Stimulated activated effector memory CD8-positive, alpha-beta T cell treated with anti-CD3 and anti-CD28 coated beads, Interleukin-12 subunit alpha, Interleukin-12 subunit beta, amount 100 ng/mL, for 72 hours (primary cell): ENCODE measurements around the gene BBX.

Experiments used
- ATAC-seq: fragments of 150-1000 bp; cut with Tn5 transposase; 2 replicates; pipeline ENCODE4 v1.10.0; 2021
- DNase-seq, 2 donors: peaks; one replicate each; pipeline ENCODE4 v3.0.0; 2021 to 2022; ENCODE audit warnings: low spot score in 2 of 2
- H3K27ac Mint-ChIP-seq: one replicate; pipeline ENCODE4 v1.8.0; 2022; ENCODE audit warnings: mild to moderate bottlenecking, mixed read lengths
- H3K36me3 Mint-ChIP-seq: one replicate; pipeline ENCODE4 v1.8.0; 2022; ENCODE audit warnings: mild to moderate bottlenecking, mixed read lengths
- H3K4me1 Mint-ChIP-seq: one replicate; pipeline ENCODE4 v1.8.0; 2022; ENCODE audit warnings: mixed read lengths
- H3K4me3 Mint-ChIP-seq: one replicate; pipeline ENCODE4 v1.8.0; 2022; ENCODE audit warnings: mild to moderate bottlenecking, mixed read lengths
- H3K9me3 Mint-ChIP-seq: one replicate; pipeline ENCODE4 v1.8.0; 2022; ENCODE audit warnings: mixed read lengths

Gene BBX

GRCh38 chr3:107522510-107523288 lies at the start of gene BBX:
TSS of gene BBX (plus strand) at chr3:107522962. CDS start at chr3:107710461, 187,499 bp downstream.
- ATAC-seq (peak; percentile 96), DNase-seq (peak; percentile 90 to 99)
- Mint-ChIP-seq H3K27ac (peak within 1 kb of the TSS; percentile 69), H3K36me3 (peaks cover 22% of the 10 kb centered on the region), H3K4me1 (peaks cover 19% of the 10 kb centered on the region), H3K4me3 (peak within 1 kb of the TSS; percentile 99), H3K9me3 (no peaks in the 10 kb centered on the region)

GRCh38 chr3:107476462-107476861 lies 46.3 kb upstream of the BBX start:
- H3K9me3 Mint-ChIP-seq: peaks cover 4% of the 10 kb centered on the region
- H3K36me3 Mint-ChIP-seq: no peaks in the 10 kb centered on the region
- DNase-seq (no peak), ATAC-seq (no peak)
- no peak overlapping the region for H3K27ac Mint-ChIP-seq
- H3K4me3 Mint-ChIP-seq: no peak overlapping the region
- no peaks in the 10 kb centered on the region for H3K4me1 Mint-ChIP-seq

- H3K36me3 Mint-ChIP-seq: no peaks in the 10 kb centered on the region
- no peak overlapping the region for H3K27ac Mint-ChIP-seq
- DNase-seq (no peak), ATAC-seq (peak; percentile 87)
- H3K9me3 Mint-ChIP-seq: no peaks in the 10 kb centered on the region
- no peaks in the 10 kb centered on the region for H3K4me1 Mint-ChIP-seq
- H3K4me3 Mint-ChIP-seq: no peak overlapping the region
Measured at GRCh38 chr3:107487490-107487889, 35.3 kb upstream of the BBX start.

DNA sequence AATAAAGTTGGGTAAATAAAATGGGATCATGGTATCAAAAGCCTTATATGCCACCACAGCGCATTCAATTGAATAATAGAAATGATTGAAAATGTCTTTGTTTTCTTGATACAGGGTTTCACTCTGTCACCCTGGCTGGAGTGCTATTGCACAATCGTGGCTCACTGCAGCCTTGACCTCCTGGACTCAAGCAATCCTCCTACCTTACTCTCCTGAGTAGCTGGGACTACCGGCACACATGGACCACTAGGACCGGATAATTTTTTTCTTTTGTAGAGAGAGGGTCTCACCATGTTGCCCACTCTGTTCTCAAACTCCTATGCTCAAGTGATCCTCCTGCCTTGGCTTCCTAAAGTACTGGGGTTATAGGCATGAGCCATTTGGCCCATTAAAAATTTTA lies 33.8 kb upstream of the BBX start:
- Mint-ChIP-seq H3K36me3 (no peaks in the 10 kb centered on the region), H3K27ac (no peak overlapping the region), H3K4me1 (no peaks in the 10 kb centered on the region), H3K4me3 (no peak overlapping the region), H3K9me3 (no peaks in the 10 kb centered on the region)
- ATAC-seq (no peak), DNase-seq (no peak)

GRCh38 chr3:107493134-107493533 lies 29.6 kb upstream of the BBX start:
- Mint-ChIP-seq H3K9me3 (no peaks in the 10 kb centered on the region), H3K4me1 (no peaks in the 10 kb centered on the region), H3K27ac (no peak overlapping the region), H3K4me3 (no peak overlapping the region), H3K36me3 (no peaks in the 10 kb centered on the region)
- DNase-seq (no peak), ATAC-seq (no peak)

- no peak overlapping the region for H3K27ac Mint-ChIP-seq
- no peaks in the 10 kb centered on the region for H3K36me3 Mint-ChIP-seq
- no peak for DNase-seq
- no peak overlapping the region for H3K4me3 Mint-ChIP-seq
- ATAC-seq: no peak
- H3K4me1 Mint-ChIP-seq: no peaks in the 10 kb centered on the region
- H3K9me3 Mint-ChIP-seq: no peaks in the 10 kb centered on the region
Measured at GRCh38 chr3:107496855-107497254, 25.9 kb upstream of the BBX start.

DNA sequence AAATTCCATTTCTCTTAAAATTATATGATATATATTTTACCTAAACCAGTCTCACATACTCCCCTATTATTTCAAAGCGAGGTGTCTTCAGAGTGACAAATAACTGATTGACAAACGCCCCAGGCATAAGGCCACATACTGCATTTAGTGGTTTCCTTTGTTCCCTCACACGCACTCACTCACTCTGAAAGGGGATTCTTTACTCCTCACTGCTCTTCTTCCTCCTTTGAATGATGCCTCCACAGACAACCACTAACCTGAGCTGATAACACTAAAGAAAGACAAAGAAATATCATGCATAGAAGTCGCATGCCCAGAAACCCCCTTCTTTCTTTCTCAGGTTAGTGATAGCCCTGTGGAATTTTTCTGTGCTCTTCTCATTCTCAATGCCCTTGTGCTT lies 24.1 kb upstream of the BBX start:
- no peaks in the 10 kb centered on the region for H3K4me1 Mint-ChIP-seq
- DNase-seq (no peak), ATAC-seq (no peak)
- H3K4me3 Mint-ChIP-seq: no peak overlapping the region
- no peak overlapping the region for H3K27ac Mint-ChIP-seq
- H3K36me3 Mint-ChIP-seq: no peaks in the 10 kb centered on the region
- no peaks in the 10 kb centered on the region for H3K9me3 Mint-ChIP-seq

GRCh38 chr3:107506458-107506857 lies 16.3 kb upstream of the BBX start:
- Mint-ChIP-seq H3K36me3 (no peaks in the 10 kb centered on the region), H3K27ac (no peak overlapping the region)
- ATAC-seq: no peak

GRCh38 chr3:107508331-107508730 lies 14.4 kb upstream of the BBX start:
- DNase-seq (no peak), ATAC-seq (no peak)
- no peaks in the 10 kb centered on the region for H3K9me3 Mint-ChIP-seq
- H3K4me1 Mint-ChIP-seq: no peaks in the 10 kb centered on the region
- no peak overlapping the region for H3K4me3 Mint-ChIP-seq
- no peak overlapping the region for H3K27ac Mint-ChIP-seq
- H3K36me3 Mint-ChIP-seq: no peaks in the 10 kb centered on the region

More at GRCh38 chr3:107506458-107506857, 16.3 kb upstream of the BBX start:
- no peak for DNase-seq
- Mint-ChIP-seq H3K4me1 (no peaks in the 10 kb centered on the region), H3K4me3 (no peak overlapping the region), H3K9me3 (no peaks in the 10 kb centered on the region)

GRCh38 chr3:107512108-107512507 lies 10.7 kb upstream of the BBX start:
- H3K4me3 Mint-ChIP-seq: no peak overlapping the region
- H3K9me3 Mint-ChIP-seq: no peaks in the 10 kb centered on the region
- H3K4me1 Mint-ChIP-seq: no peaks in the 10 kb centered on the region
- H3K36me3 Mint-ChIP-seq: no peaks in the 10 kb centered on the region
- ATAC-seq: no peak
- DNase-seq: no peak
- no peak overlapping the region for H3K27ac Mint-ChIP-seq

DNA sequence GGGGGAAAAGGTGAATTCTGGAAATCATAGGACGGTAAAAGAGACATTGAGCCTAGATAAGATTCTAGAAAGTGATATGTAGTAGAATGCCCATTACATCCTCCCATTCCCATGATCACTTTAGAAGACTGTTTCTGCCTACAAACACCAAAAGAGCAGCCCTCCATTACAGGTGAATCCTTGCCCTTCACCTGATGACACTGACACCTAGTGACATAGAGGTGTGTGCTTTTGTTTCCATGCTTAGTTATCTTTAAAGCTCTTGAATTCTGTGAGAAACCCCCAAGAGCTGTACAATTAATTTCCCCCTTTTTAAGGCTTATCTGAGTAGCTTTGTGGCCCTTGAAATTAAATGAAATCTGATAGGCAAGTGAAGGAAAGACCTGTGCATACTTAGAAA lies 8.3 kb upstream of the BBX start:
- Mint-ChIP-seq H3K36me3 (no peaks in the 10 kb centered on the region), H3K9me3 (no peaks in the 10 kb centered on the region)
- ATAC-seq: no peak

DNA sequence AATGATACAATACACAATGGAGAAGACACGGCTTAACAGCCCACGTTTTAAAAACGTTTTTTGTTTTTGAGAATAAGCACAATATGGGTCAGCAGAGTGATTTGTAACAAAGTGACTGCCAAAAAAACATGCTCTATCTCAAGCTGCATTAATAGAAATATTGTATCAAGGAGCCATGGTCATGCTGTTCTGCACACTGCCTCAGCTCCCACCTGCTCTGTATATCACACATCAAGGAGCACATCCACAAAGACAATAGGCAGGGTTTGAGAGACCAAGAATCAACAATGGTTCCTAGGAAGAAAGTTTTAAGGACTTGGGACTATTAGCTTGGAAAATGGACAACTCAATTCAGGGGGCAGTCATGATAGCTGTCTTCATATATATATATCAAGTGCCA lies 6.3 kb upstream of the BBX start:
- H3K4me1 Mint-ChIP-seq: no peaks in the 10 kb centered on the region
- H3K9me3 Mint-ChIP-seq: no peaks in the 10 kb centered on the region
- no peak overlapping the region for H3K4me3 Mint-ChIP-seq
- no peak for DNase-seq
- no peak overlapping the region for H3K27ac Mint-ChIP-seq
- no peak for ATAC-seq
- H3K36me3 Mint-ChIP-seq: no peaks in the 10 kb centered on the region

More for the DNA sequence above, 8.3 kb upstream of the BBX start:
- DNase-seq: no peak
- H3K27ac Mint-ChIP-seq: no peak overlapping the region
- no peaks in the 10 kb centered on the region for H3K4me1 Mint-ChIP-seq
- no peak overlapping the region for H3K4me3 Mint-ChIP-seq

- peaks cover 11% of the 10 kb centered on the region for H3K4me1 Mint-ChIP-seq
- DNase-seq: no peak
- ATAC-seq: no peak
Measured at GRCh38 chr3:107520535-107520934, 2.2 kb upstream of the BBX start.

GRCh38 chr3:107521469-107522059 lies 1.2 kb upstream of the BBX start:
- Mint-ChIP-seq H3K27ac (no peak overlapping the region), H3K9me3 (no peaks in the 10 kb centered on the region), H3K36me3 (peaks cover 16% of the 10 kb centered on the region), H3K4me3 (no peak overlapping the region), H3K4me1 (peaks cover 19% of the 10 kb centered on the region)
- ATAC-seq: no peak
- no peak for DNase-seq

More at GRCh38 chr3:107520535-107520934, 2.2 kb upstream of the BBX start:
- Mint-ChIP-seq H3K27ac (no peak overlapping the region), H3K4me3 (no peak overlapping the region), H3K9me3 (no peaks in the 10 kb centered on the region), H3K36me3 (peaks cover 16% of the 10 kb centered on the region)

DNA sequence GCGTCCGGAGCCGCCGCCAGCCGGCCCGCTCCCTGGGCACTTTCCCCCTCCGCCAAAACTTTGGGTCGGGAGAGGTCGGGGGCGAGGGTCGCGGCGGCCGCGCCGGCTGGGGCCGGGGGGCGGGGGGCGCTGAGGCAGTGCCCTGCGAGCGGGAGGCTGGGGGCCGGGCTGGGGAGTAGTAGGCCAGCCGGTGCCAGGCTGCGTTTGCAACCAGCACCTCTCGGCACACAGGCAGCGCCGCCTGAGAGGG lies 452 bp downstream of the BBX start:
- peak overlapping the region; percentile 69 for H3K27ac Mint-ChIP-seq
- peak overlapping the region; percentile 99 for H3K4me3 Mint-ChIP-seq
- peaks cover 19% of the 10 kb centered on the region for H3K4me1 Mint-ChIP-seq
- no peak for DNase-seq
- H3K9me3 Mint-ChIP-seq: no peaks in the 10 kb centered on the region
- peaks cover 22% of the 10 kb centered on the region for H3K36me3 Mint-ChIP-seq
- peak; percentile 63 for ATAC-seq

DNA sequence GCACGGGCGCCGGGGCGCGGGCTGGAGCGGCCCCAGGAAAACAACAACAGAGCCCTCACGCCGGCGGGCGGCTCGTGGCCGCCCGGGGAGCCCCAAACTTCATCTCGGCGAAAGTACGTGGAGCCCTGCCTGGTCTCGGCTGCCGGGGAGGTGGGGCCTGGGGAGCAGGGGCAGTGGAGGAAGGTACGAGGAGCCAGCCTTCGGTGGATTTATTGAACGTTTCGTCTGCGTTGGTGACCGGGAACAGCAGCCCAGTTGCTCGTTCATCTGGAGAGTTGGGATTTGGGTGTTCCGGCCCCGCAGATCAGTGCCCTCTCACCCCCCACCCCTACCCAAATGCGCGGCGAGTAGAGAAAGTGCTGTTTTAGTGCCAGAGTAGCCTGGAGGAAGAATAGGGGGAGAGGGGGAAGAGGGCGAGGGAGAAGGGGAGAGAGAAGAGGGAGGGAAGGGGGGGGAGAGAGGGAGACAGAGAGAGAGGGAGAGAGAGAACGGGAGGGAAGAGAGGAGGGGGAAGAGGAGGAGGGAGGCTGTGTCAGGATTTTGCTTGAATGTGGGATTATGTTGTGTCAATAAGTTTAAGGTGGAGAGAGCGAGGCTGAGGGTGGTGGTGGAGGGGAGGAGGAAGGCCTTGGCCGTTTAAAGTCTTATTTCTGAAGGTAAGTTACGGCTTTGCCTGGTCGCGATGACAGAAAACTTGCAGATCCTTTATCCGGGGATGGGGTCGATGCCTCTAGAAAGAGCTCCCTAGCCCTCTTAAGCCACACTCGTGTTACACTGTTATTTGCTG lies 970 bp downstream of the BBX start:
- Mint-ChIP-seq H3K4me1 (peaks cover 19% of the 10 kb centered on the region), H3K4me3 (peak overlapping the region; percentile 99), H3K27ac (peak overlapping the region; percentile 69), H3K36me3 (peaks cover 22% of the 10 kb centered on the region), H3K9me3 (no peaks in the 10 kb centered on the region)
- DNase-seq (peak; percentile 34 to 81), ATAC-seq (peak; percentile 58)
